ENCODE data around the gene CTNNA2. TPM values are rescaled to one million over a fixed set of nuclear protein-coding genes. Genes with fewer than 3 reads are reported as not detected.

The CTNNA2 gene
- total and polyA plus RNA-seq, 2 of the 8 experiments (the other 6 are each of a cell fraction or from before 2014, with no cell fraction given): 3.9 to 9.0 TPM

- Histone ChIP-seq H4K20me1 (replicated peaks in 1 of 2; ENCODE audit: control insufficient read depth in 1 of 2, insufficient read depth in 2 of 2, low read length in 2 of 2) (no peaks in the 10 kb centered on the region), H3K9ac (replicated peaks in 1 of 4; ENCODE audit: extremely low read depth in 1 of 4, low read depth in 3 of 4, low read length in 3 of 4) (no peak overlapping the region), H2BK20ac (ENCODE audit: low read length) (no peak overlapping the region), H3K4me1 (replicated peaks in 1 of 4; ENCODE audit: control insufficient read depth in 3 of 4, insufficient read depth in 4 of 4, low read length in 3 of 4) (no peaks in the 10 kb centered on the region; a peak in 1 of 7 replicates), H4K5ac (ENCODE audit: insufficient read length, low read depth, low read length) (no peak overlapping the region), H3K4ac (replicated peaks; ENCODE audit: insufficient read length, low read depth, low read length) (no peak overlapping the region), H2AK5ac (ENCODE audit: low read depth, low read length) (no peak overlapping the region), H2AFZ (ENCODE audit: low read length) (no peak overlapping the region), H3K79me2 (ENCODE audit: control insufficient read depth in 1 of 2, insufficient read depth in 2 of 2, low read length in 2 of 2) (no peaks in the 10 kb centered on the region), H2BK120ac (replicated peaks; ENCODE audit: low read depth, low read length) (no peak overlapping the region), H3K27ac (ENCODE audit: low read depth, low read length) (no peak overlapping the region), H3K9me3 (ENCODE audit: insufficient read depth in 2 of 2, low read depth in 1 of 2, low read length in 1 of 2) (no peaks in the 10 kb centered on the region), H3K4me2 (ENCODE audit: insufficient read depth in 1 of 2, low read depth in 2 of 2, low read length in 2 of 2) (no peak overlapping the region), H3K27me3 (replicated peaks in 1 of 4; ENCODE audit: control insufficient read depth in 3 of 4, extremely low read depth in 1 of 4, insufficient read depth in 3 of 4, low read length in 3 of 4) (no peaks in the 10 kb centered on the region), H3K23me2 (ENCODE audit: low read depth, low read length) (no peaks in the 10 kb centered on the region), H3K79me1 (ENCODE audit: low read depth, low read length) (no peaks in the 10 kb centered on the region), H3K56ac (replicated peaks; ENCODE audit: insufficient read length, low read depth, low read length) (no peak overlapping the region), H4K8ac (ENCODE audit: extremely low read depth, insufficient read depth, low read length) (no peak overlapping the region), H3K4me3 (ENCODE audit: extremely low read depth in 1 of 4, insufficient read depth in 2 of 4, low read depth in 3 of 4, low read length in 4 of 4) (no peak overlapping the region), H2BK5ac (ENCODE audit: low read depth, low read length) (no peak overlapping the region), H3K36me3 (ENCODE audit: control insufficient read depth in 2 of 4, insufficient read depth in 4 of 4, low read length in 3 of 4) (no peaks in the 10 kb centered on the region; a peak in 1 of 8 replicates), H3K18ac (ENCODE audit: extremely low read depth, low read length) (no peak overlapping the region), H2BK15ac (ENCODE audit: low read length) (no peak overlapping the region), H4K91ac (replicated peaks; ENCODE audit: insufficient read length, low read length) (no peak overlapping the region), H3K14ac (ENCODE audit: insufficient read length) (no peak overlapping the region), H2BK12ac (ENCODE audit: low read depth, low read length) (no peak overlapping the region), H3K23ac (ENCODE audit: insufficient read length) (no peak overlapping the region)
- TF ChIP-seq SP4 (IDR thresholded peaks at IDR 0.05; ENCODE audit: low read length) (no peak), CEBPB (IDR thresholded peaks at IDR 0.05; ENCODE audit: low read depth, low read length) (peak; percentile 2; the same call in 1 of the 2 replicates)
- WGBS, 2 experiments (ENCODE audit: extremely low coverage in 1 of 2, insufficient coverage in 1 of 2, insufficient read length in 1 of 2, insufficient replicate concordance in 2 of 2, low coverage in 1 of 2, low lambda C conversion rate in 2 of 2, missing lambda C conversion rate in 1 of 2): 93% methylated on average over 5 of the region's 5 CpGs; no CpG with 5 or more reads in 1 of the 2 experiments
- FAIRE-seq (no peak), DNase-seq (ENCODE audit: low read depth in 1 of 2, low spot score in 2 of 2) (no peak)
- POLR2A ChIA-PET (ENCODE audit: partially characterized antibody): no interaction called here
- CTCF ChIA-PET (ENCODE audit: partially characterized antibody): interaction anchor here (0.6 kb wide), 1 partner anchor 695 kb away, joined by 3 read pairs; no protein-coding TSS in a partner anchor
Observed at GRCh38 chr2:79994161-79994560, 481.3 kb downstream of the CTNNA2 start.

All from H1 (cell line).